ENCODE measurements around the gene SOST.

Gene SOST

DNA sequence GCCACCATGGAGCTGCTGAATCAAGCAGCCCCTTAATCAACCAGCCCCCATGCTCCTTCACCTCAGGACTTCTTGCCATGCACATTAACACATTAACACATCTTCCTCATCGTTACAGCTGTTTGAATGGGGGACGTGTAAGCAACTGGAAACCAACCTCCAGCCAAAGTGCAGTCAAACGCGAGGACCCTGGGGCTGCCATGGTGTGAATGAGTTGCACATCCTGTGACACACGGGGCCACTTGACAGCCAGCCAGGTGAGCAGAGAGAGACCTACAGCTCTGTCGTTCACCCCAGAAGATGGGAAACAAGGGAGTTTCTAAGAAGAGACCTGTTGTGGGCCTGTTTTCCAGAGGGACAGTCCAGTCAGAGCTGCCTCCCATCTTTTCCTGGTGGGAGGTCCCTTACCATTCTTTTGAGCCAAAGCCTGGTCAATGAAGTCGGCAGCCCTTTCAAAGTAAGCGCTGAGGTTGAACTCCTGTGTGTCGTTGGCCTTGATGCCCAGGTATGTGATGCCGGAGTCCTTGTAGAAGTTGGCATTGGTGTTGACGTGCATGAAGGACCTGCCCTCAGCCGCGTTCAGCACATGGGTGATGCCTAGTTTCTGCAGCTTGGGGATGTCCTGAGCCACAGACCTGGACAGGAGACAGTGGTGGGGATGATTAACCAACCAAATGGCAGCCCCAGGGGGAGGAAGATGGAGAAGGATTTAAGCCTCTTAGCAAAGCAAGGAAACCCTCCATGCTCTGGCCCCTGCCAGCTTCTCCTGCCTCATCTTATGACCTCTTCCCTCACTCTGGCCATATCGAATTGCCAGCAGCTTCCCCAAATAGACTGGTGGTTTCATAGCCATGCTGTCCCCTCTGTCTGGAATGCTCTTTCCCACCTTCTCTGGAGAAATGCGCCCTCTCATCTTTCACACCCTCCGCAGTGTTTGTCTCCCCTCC, 16.0 kb upstream of the SOST start:
- no peak for FAIRE-seq

DNA sequence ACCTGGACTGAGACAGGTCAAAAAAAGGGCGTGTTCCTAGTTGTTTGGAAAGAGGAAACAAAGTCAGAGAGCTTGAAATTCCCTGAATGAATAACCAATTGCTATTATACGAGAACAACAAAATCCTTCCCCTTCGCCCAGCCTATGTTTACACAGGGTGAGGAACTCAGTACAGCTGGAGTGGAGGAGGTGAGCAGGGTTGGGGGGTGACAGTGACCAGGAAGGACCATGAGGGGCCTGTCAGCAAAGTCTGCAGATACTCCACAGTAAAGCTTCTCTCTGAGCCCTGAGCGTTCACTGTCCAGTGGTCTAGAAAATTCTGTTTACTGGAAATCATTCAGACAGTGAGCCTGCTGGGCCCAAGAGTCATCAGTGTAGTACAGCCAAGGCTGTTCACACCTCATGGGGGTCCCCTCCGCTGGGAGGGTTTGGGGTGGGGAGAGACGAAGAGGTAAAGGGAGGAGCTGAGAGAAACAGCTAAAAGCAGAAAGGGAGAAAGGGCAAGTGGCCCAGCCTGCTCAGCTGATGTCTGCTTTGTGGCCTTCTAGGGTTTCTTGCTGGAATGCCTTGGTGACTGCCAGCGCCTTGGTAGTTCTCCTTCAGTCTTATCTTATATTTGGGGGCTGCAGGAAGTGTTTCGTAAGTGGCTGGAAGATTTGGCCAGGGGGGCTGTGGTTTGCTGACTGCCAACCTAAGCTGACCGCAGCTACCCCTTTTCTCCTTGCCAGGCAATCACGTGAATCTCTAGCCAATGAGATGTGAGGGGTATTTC, 14.5 kb upstream of the SOST start:
- no peak for FAIRE-seq

GRCh38 chr17:43771463-43771862, 12.9 kb upstream of the SOST start:
- FAIRE-seq, result no peak

DNA sequence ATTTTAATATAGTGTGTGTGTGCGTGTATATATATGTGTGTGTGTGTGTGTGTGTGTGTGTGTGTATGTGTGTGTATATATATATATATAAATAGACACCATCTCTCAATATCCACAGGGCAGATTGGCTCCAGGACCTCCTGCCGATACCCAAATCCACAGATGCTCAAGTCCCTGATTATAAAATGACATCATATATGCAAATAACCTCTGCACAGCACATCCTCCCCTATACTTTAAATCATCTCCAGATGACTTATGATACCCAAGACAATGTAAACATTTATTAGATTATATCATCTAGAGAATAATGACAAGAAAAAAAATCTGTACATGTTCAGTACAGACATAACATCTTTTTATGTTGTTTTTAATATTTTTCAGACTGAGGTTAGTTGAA, 12.4 kb upstream of the SOST start:
- no peak for FAIRE-seq

GRCh38 chr17:43769859-43770258, 11.3 kb upstream of the SOST start:
- FAIRE-seq, result no peak

- FAIRE-seq, result no peak
Observed at GRCh38 chr17:43769426-43769825, 10.8 kb upstream of the SOST start.

GRCh38 chr17:43768943-43769342, 10.4 kb upstream of the SOST start:
- no peak for FAIRE-seq

- FAIRE-seq, result no peak
Observed at GRCh38 chr17:43768382-43768781, 9.8 kb upstream of the SOST start.

GRCh38 chr17:43767713-43768059, 9.1 kb upstream of the SOST start:
- FAIRE-seq, result no peak

- FAIRE-seq, result no peak
Observed at GRCh38 chr17:43767053-43767712, 8.6 kb upstream of the SOST start.

DNA sequence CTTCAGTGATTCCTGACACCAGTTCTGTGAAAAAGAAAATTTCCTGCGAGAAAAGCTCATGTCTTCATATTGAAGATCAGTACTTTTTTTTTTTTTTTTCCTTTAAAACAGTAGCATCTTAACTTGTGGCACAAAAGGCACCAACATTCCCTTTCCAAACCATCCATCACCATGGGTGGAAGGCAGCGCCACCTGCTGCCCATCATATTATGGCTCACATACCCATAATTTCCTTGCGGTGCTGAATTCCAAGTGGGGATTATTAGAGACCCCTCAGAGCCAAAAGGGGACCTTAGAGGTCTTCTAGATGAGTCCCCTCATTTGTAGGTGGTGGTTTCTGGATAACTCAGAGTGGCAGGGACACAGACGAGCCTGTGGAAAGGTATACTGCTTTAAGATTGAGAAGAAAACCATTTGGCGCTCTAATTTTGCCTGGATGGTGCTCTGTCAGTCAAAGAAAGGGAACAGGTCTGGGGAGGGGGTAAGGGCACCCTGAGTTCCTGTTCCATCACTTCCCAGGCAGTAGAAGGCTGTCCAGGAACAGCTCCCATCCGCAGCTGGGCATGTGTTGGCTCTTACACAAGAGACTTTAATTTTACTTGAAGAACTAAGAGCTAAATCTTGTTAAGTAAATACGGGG, 7.9 kb upstream of the SOST start:
- FAIRE-seq, result peak; percentile 43

DNA sequence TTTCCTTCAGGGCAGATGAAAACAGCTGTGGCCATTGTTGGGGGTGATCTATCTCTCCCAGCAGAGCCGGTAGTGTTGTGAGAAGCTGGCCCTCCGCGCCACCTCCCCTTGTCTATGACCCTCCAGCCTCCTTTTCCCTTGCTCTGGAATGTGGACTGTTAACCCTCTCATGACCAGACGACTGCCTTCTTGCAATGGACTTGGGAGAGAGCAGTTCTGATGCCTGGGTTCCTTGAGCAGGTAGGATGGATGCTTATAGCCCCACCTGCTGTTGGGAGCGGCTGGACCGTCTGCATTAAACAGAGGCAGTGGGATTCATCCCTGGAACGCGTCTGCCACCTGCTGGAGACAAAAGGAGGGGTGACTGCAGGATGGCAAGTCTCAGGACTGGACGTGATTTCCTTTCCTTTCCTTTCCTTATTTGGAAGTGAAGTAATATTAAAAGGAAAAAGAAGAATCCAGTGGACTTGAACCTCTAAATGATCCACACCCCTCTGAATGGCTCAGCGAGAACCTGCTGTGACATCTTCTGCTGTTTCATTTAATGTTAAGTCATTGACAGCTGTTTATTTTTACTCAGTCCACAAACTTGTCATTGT, 1.8 kb upstream of the SOST start:
- FAIRE-seq, result peak; percentile 97

DNA sequence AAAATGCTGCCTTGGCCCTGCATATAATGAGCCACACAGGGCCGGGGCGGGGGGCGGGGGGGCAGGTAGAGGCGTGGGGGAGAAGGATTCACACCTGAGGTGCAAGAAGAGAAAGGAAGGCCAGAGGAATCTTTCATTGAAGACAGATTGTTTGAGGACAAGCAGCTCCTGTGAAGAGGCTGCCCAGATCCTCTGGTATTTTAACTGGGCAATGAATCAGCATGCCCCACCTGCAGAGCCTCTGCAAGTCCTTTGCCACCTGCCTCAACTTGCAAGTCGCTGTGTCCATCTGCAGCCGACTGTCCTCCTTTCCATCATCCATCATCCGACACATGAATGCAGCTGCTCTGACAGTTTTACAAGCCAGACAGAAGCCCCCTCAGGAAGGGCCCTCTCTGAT, 1.2 kb upstream of the SOST start:
- FAIRE-seq, result no peak

GRCh38 chr17:43758086-43758485, 505 bp downstream of the SOST start:
- no peak for FAIRE-seq

DNA sequence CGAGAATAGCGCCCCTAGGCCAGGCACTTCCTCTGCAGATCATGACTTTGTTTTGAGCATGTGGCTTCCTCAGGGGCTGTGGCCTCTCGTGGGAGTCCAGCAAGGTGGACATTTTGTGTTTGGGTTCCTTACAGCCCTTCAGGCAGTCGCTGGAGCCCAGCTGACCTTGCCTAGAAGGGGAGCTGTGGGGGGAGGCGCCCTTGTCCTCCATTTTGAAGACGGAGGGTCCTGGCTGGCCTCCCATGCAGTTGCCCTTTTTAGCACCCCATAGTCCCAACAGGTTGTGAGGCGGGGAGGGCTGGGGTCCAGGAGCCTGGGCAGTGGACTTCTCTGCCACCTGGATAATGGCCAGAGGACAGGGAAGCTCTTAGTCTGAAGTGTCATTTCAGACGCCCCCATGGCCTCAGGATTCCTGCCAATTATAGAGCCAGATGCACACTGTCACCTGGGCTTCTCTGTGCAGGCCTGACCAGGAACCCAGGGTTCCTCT, 1.4 kb downstream of the SOST start:
- FAIRE-seq, result no peak

DNA sequence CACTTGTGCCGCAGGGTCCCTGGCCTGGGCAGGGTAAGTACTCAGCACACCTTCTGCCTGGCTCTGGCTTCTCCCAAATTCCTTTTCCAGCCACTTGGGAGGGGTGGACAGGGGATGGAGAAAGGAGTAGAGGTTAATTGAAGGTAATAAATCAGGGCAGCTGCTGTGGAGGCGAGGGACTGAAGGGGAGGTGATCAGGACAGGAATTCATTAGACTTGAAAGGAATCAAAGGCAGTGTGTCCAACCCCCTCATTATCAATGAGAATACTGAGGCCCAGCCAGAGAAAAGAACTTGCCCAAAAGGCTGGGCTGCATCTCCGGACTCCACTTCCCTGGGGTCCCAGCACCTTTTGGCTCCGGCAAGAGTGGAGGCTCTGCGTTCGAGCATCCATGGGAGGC, 2.4 kb downstream of the SOST start:
- no peak for FAIRE-seq

DNA sequence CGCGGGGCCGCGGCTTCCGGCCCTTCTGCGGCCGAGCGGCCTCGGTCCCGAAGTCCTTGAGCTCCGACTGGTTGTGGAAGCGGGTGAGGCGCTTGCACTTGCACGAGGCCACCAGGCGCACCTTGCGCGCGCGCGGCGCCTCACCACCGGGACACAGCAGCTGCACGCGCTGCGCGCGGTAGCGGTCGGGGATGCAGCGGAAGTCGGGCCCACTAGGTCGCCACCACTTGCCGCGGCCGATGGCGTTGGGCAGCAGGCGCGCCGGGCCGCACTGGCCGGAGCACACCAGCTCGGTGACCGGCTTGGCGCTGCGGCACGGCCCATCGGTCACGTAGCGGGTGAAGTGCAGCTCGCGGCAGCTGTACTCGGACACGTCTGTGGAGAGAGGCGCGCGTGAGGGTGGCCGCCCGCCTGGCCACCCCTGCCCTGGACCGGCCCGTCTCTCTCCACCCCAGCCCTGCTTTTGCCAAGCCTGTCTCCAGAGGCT, 3.2 kb downstream of the SOST start:
- no peak for FAIRE-seq

- FAIRE-seq, result no peak
Observed at GRCh38 chr17:43754947-43755346, 3.6 kb downstream of the SOST start.

DNA sequence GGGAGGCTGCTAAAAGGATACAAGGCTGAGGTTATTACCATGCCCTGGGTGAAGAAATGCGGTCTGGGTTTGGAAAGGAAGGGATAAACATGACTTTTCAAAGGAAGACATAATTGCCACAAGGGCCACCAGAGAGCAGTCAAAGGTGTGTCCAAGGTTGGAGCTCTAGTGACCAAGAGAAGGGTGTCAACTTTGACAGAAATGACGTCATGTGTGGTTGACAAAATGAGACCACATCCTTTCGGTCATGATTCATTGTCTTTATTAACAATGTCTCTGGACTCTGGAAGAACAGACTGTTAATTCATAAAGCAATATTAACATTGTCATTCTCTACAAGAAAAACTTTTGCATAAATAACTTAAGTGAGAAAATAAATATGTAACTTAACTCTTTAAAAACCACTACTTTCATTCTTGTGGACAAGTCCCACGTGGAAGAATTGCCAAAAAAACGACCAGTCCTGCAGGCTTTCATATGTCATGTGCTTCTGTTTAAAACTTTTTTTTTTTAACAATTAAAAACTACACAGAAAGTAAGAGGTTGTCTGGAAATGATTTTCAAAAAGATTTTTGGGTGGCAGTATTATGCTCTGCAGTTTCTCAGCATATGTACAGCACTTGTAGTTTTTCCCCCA, 5.0 kb downstream of the SOST start:
- no peak for FAIRE-seq

GRCh38 chr17:43750153-43750552, 8.4 kb downstream of the SOST start:
- no peak for FAIRE-seq

DNA sequence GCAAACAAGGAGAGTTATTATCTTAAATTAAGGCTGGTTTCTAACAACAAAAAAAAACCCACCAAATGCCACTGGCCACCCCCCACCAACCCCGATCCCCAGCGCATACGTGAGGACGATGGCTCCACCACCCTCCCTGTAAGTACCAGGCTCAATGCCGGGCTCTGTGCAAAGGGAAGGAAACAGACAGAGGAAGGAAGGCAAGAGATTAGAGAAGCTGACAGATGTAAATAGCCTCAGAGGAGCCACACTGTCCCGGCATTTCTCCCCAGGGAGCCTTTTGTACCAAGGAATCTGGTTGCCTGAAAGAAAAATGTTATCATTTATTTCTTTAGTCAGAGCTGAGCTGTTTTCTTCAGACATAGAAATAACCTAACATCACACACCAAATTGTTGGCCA, 13.1 kb downstream of the SOST start:
- FAIRE-seq, result no peak

- FAIRE-seq, result no peak
Observed at GRCh38 chr17:43741636-43742035, 17.0 kb downstream of the SOST start.
